KG1 (cell line): ENCODE data around the gene TMEM121B.

ENCODE experiments used
- DNase-seq: peaks from one replicate; lab custom pipeline; 2025; lab: John Stamatoyannopoulos, UW

The TMEM121B gene

GRCh38 chr22:17137861-17138425 is 16.8 kb upstream of the TMEM121B start:
- DNase-seq, result no peak

GRCh38 chr22:17137170-17137569 is 16.0 kb upstream of the TMEM121B start:
- DNase-seq, result no peak

- no peak for DNase-seq
Observed at GRCh38 chr22:17135153-17135760, 14.1 kb upstream of the TMEM121B start.

- DNase-seq, result no peak
Observed at GRCh38 chr22:17133137-17133536, 12.0 kb upstream of the TMEM121B start.

- no peak for DNase-seq
Observed at GRCh38 chr22:17132112-17132511, 11.0 kb upstream of the TMEM121B start.

DNA sequence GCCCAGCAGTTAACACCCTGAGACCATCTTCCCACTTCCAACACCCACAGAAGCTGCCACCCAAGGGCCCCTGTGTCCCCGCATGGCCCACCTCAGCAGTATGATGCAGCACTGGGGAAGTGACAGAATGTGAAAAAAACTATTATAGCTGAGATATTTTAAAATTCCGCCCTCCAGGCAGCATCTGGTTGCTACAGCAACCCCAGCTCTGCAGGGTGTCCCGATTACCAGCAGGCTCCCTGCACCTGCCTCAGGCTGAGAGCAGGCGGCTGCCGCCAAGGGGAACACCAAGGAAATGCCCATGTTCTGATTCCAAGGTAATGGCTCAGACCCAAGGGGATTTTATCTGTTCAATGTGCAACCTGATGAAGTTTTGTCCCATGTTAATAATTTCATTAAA is 10.5 kb upstream of the TMEM121B start:
- no peak for DNase-seq

- no peak for DNase-seq
Observed at GRCh38 chr22:17130199-17130598, 9.0 kb upstream of the TMEM121B start.

DNA sequence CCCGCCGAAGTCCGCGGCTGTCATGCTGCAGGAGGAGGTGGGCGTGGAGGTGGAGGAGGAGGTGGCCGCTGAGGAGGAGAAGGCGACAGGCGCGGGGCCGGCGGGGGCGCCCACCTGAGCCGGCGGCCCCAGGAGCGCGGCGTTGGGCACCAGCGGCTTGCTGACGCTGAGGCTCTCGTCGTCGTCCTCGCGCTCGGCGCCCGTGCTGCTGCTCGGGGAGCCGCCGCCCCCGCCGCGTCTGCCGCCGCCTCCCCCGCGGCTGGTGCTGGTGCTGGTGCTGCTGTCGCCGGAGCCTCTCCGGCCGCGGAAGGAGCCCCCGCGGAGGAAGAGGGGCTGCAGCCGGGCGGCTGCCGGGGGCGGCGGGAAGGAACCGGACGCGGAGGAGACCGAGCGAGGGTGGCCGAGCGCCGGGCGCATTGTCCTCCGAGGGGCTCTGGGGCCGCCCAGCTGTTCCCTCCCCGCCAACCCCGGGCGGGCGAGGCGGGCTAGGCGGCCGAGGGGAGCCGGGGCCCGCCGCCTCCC is 388 bp downstream of the TMEM121B start:
- no peak for DNase-seq

DNA sequence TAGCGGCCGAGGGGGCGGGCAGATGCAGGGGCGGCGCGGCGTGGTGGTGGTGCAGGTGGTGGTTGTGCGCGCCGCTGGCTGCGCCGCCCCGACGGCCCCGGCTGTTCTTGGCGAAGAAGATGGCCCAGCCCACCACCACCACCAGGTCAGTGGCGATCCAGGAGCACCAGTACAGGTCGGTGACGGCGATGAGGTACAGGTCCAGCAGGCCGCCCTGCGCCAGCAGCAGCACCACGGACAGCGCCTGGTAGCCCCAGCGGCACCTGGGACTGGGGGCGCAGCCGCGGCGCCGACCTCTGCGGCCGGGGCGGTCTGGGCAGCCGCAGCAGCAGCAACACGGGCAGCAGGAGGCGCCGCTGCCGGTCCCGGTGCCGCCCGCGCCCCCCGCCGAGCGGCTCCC is 879 bp downstream of the TMEM121B start:
- DNase-seq, result no peak

- no peak for DNase-seq
Observed at GRCh38 chr22:17119481-17120202, 1.5 kb downstream of the TMEM121B start.

- DNase-seq, result no peak
Observed at GRCh38 chr22:17118342-17118741, 2.8 kb downstream of the TMEM121B start.

DNA sequence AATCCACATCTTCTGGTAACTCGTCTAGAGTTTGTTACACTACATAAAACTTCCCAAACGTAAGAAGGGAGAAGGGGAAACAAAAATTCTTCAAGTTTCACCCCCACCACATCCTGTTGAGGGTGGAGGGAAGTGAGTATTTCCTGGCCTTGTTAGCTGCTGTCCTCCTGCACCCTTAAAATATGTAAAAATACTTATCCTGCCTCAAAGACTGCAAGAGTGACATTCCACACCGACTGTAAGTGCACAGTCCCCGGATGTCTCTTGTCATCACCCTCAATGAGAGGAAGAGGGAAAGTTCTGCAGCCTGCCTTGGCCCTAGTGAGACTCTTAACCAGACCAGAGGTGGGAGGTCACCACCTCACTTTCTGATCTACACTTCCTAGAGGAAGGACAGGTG is 3.3 kb downstream of the TMEM121B start:
- peak; percentile 46 for DNase-seq

DNA sequence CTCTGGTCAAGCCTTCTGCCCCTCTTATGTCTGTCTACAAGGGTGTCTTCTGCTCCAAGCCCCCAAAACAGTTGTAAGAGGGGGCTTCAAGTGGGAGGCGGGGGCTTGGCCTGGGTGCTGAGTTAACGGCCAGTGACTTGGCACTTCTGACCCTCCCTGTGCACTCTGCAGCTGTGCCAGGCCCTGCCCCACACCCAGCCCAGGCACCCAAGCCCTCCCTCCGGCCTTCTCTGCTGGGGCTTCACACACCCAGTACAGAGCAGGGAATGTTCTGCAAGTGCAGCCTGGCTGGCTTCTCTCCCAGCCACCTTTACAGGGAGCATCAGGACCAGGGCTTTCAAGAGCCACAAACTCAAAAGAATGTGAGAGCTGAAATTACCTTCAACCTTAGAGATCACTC is 3.8 kb downstream of the TMEM121B start:
- no peak for DNase-seq

DNA sequence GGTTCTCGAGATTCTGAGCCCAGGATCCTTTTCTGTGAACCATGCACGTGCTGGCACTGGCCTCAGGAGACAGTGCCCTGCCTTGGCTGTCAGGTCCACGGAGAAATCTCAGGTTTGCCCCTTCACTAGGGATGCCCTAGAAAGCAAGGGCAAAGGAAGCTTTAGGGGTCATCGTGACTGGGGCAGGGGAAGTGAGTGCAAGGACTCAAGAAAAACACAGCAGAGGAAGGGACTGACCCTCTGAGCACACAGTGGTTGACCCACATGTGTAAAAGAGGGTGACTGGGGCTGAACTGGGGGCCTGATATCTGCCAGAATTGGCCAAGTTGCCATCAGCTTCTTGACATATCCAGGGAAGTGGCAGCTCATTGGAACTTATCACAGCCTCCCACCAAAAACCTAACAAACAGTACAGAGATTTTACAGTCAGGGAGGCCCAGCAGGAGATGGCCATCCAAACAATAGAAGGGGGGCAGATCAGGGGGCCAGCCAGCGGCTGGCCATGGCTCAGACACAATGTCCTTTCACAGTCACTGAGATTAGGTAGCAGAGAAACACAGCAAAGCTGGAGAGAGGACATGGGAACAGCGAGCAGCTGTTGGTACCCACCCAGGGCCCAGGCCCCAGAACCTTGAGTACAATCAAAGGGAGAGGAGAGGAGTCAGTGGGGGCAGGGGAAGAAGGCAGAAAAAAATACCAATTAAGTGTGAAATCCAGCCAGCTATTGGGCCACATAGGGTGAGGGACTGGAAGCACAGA is 4.4 kb downstream of the TMEM121B start:
- DNase-seq, result no peak

GRCh38 chr22:17115945-17116565 is 5.1 kb downstream of the TMEM121B start:
- DNase-seq, result no peak

DNA sequence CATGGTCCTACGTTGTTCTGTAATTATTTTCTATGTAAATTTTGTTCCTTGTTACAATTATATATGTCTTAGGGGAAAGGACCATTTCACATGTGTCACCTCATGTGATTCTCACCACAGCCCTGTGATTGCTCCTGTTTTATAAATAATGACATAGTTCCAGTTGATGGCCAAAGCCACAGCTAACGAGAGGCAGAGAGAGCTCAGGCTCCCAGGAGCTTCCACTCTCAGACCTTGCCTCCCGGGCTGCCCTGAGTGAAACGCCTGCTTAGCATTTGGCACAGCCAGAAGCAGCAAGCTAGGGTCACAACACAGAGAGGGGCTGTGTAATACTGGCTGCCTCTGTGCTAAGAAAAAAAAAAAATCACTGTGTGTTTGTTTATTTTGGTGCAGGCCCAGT is 5.9 kb downstream of the TMEM121B start:
- no peak for DNase-seq

- no peak for DNase-seq
Observed at GRCh38 chr22:17114898-17115235, 6.3 kb downstream of the TMEM121B start.

GRCh38 chr22:17114173-17114897 is 6.8 kb downstream of the TMEM121B start:
- DNase-seq, result no peak

- DNase-seq, result no peak
Observed at GRCh38 chr22:17113600-17113999, 7.6 kb downstream of the TMEM121B start.

- DNase-seq, result no peak
Observed at GRCh38 chr22:17112491-17113042, 8.6 kb downstream of the TMEM121B start.
